Esophagus (tissue), 2 donors: ENCODE measurements around the gene MIP. TPM values are rescaled to one million over a fixed set of nuclear protein-coding genes. Genes with fewer than 3 reads are reported as not detected.
"Not testable (repeated sequence)": the region's sequence is repeated elsewhere in the genome, so short reads cannot be mapped to it uniquely, and the experiment has no call there.

ENCODE experiments used
- H3K27ac ChIP-seq, 2 donors: one replicate each; pipeline ENCODE4 v1.5.1; 2013; ENCODE audit warnings: low read depth in 2 of 2, mild to moderate bottlenecking in 2 of 2, inconsistent platforms in 1 of 2, low read length in 1 of 2, moderate library complexity in 1 of 2
- H3K27me3 ChIP-seq, 2 donors: one replicate each; pipeline ENCODE4 v1.6.1; 2013; ENCODE audit warnings: low read length in 2 of 2, control low read depth in 1 of 2, mild to moderate bottlenecking in 1 of 2; ENCODE audit not compliant: insufficient read depth in 2 of 2, control insufficient read depth in 1 of 2
- H3K36me3 ChIP-seq, 2 donors: one replicate each; pipeline ENCODE4 v1.6.1; 2013; ENCODE audit warnings: low read length in 1 of 2; ENCODE audit not compliant: control insufficient read depth in 2 of 2, insufficient read depth in 2 of 2
- H3K4me1 ChIP-seq, 2 donors: one replicate each; pipeline ENCODE4 v1.6.1; 2013; ENCODE audit warnings: low read length in 1 of 2; ENCODE audit not compliant: control insufficient read depth in 2 of 2, insufficient read depth in 2 of 2
- H3K4me3 ChIP-seq, 2 donors: one replicate each; pipeline ENCODE4 v1.5.1; 2013; ENCODE audit warnings: low read length in 2 of 2, mild to moderate bottlenecking in 2 of 2, low read depth in 1 of 2, moderate library complexity in 1 of 2
- H3K9me3 ChIP-seq, 2 donors: one replicate each; pipeline ENCODE4 v1.6.1; 2013; ENCODE audit warnings: mild to moderate bottlenecking in 2 of 2, low read depth in 1 of 2, low read length in 1 of 2, moderate library complexity in 1 of 2; ENCODE audit not compliant: control insufficient read depth in 2 of 2, insufficient read depth in 1 of 2
- WGBS, 2 donors: extraction: QIAGEN DNeasy Blood & Tissue Kit; methylation state at CpG; one replicate each; pipeline ENCODE4 v1.1.7; 2013; 5-methylcytosine and 5-hydroxymethylcytosine counted together
- polyA plus RNA-seq, 2 donors: library from polyadenylated mRNA; stranded (reverse); fragments of 200-250 nt; gene quantifications; one replicate each; pipeline ENCODE4 v1.2.3, GENCODE V29; 2013
- donor health status: healthy with polysubstance abuse.
- donor health status: Bipolar disorder and iron deficiency.

Gene MIP
- polyA plus RNA-seq, 2 donors: 0.04 TPM; not detected in 1

DNA sequence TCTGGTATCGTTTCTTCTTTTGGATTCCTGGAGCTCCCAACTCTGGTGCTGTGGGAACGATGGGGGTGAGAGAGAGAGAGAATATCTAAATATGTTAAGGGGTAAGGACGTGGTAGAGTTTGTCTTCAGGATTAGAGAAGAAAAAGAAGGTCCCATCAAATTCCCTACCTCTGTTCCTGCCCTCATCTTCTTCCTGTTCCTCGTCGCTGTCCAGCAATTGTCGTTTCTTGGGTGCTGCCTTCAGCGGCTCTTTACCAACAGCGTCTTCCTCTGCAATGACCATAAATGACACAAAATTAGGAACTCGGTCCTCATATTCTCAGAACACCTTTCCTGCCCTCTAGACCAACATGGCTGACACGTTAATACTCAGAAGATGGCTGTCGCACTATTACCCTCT is 36.7 kb downstream of the MIP start:
- Histone ChIP-seq H3K4me1 (no peaks in the 10 kb centered on the region), H3K4me3 (no peak overlapping the region), H3K9me3 (no peaks in the 10 kb centered on the region), H3K36me3 (peaks cover 11 to 20% of the 10 kb centered on the region in 2 donors), H3K27ac (no peak overlapping the region), H3K27me3 (no peaks in the 10 kb centered on the region)
- WGBS, 2 donors: 94 to 95% methylated on average over 11 of the region's 11 CpGs

- Histone ChIP-seq H3K27ac (no peak overlapping the region), H3K27me3 (no peaks in the 10 kb centered on the region), H3K4me1 (no peaks in the 10 kb centered on the region), H3K4me3 (no peak overlapping the region), H3K36me3 (peaks cover 2 to 9% of the 10 kb centered on the region in 2 donors), H3K9me3 (no peaks in the 10 kb centered on the region)
- 89 to 90% methylated on average over 3 of the region's 3 CpGs for WGBS, 2 donors
Measured at GRCh38 chr12:56414401-56414800, 40.1 kb downstream of the MIP start.

- Histone ChIP-seq H3K9me3 (no peaks in the 10 kb centered on the region), H3K4me3 (no peak overlapping the region), H3K27ac (no peak overlapping the region), H3K4me1 (no peaks in the 10 kb centered on the region), H3K27me3 (no peaks in the 10 kb centered on the region), H3K36me3 (peaks cover 2 to 6% of the 10 kb centered on the region in 2 donors)
- WGBS, 2 donors: 75 to 89% methylated on average over 7 of the region's 7 CpGs
Measured at GRCh38 chr12:56413392-56413791, 41.1 kb downstream of the MIP start.

DNA sequence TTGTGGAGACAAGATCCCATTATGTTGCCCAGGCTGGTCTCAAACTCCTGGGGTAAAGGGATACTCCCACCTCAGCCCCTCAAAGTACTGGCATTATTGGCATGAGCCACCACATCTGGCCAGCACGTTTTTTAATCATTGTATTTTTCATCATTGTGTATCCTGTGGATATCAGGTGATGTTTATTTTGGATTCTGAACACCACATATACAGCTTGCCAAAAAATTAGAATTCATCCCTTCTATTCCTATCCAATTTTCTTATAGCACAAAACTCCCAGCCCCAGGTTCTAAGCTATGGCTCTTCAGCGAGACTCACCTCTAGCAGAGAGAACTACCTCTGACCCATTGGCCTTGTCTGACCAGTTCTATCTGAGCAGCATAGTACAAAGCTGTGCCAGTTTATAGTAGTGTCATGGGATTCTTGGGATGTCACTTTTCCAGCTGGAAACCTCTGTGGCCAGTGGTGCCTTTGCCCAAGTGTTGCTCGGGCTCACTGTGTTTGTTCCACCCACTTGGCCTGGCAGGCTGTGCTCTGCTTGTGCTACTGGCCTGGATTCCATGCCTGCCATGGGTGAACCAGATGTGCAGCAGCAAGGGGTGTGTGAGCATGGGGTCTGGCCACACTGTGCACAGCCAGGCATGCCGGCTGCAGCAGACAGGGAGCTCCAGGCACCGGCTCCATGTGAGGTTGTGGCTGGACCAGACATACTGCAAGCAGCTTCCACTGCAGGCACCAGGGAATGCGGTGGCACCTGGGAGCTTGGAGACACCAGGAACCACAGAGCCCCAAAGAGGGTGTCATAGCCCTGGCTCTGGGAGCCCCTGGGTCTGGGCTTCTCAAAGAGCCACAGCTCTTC is 42.4 kb downstream of the MIP start:
- no peak overlapping the region for H3K27ac ChIP-seq
- no peaks in the 10 kb centered on the region for H3K4me1 ChIP-seq
- H3K4me3 ChIP-seq: no peak overlapping the region
- H3K36me3 ChIP-seq: no peaks in the 10 kb centered on the region
- H3K27me3 ChIP-seq: no peaks in the 10 kb centered on the region
- no peaks in the 10 kb centered on the region for H3K9me3 ChIP-seq
- 72 to 74% methylated on average over 6 of the region's 6 CpGs for WGBS, 2 donors

- H3K4me1 ChIP-seq: no peaks in the 10 kb centered on the region
- 92 to 95% methylated on average over 4 of the region's 4 CpGs for WGBS, 2 donors
Measured at GRCh38 chr12:56410768-56411167, 43.7 kb downstream of the MIP start.

GRCh38 chr12:56408799-56409417 is 45.5 kb downstream of the MIP start:
- no peaks in the 10 kb centered on the region for H3K9me3 ChIP-seq
- H3K4me3 ChIP-seq: no peak overlapping the region
- H3K36me3 ChIP-seq: no peaks in the 10 kb centered on the region
- no peak overlapping the region for H3K27ac ChIP-seq
- no peaks in the 10 kb centered on the region for H3K27me3 ChIP-seq
- 85 to 88% methylated on average over 5 of the region's 5 CpGs for WGBS, 2 donors
- H3K4me1 ChIP-seq: no peaks in the 10 kb centered on the region

More at GRCh38 chr12:56410768-56411167, 43.7 kb downstream of the MIP start:
- H3K36me3 ChIP-seq: no peaks in the 10 kb centered on the region
- no peak overlapping the region for H3K4me3 ChIP-seq
- no peaks in the 10 kb centered on the region for H3K27me3 ChIP-seq
- no peaks in the 10 kb centered on the region for H3K9me3 ChIP-seq
- no peak overlapping the region for H3K27ac ChIP-seq

- not testable (repeated sequence) for H3K4me3 ChIP-seq, H3K27ac ChIP-seq, H3K36me3 ChIP-seq, H3K9me3 ChIP-seq, H3K4me1 ChIP-seq, H3K27me3 ChIP-seq
- WGBS, 2 donors: 88% methylated on average over 3 of the region's 3 CpGs
Measured at GRCh38 chr12:56404227-56404626, 50.2 kb downstream of the MIP start.

- not testable (repeated sequence) for H3K27me3 ChIP-seq, H3K27ac ChIP-seq, H3K4me3 ChIP-seq, H3K9me3 ChIP-seq, H3K4me1 ChIP-seq, H3K36me3 ChIP-seq
Measured at GRCh38 chr12:56401612-56402011, 52.8 kb downstream of the MIP start.

DNA sequence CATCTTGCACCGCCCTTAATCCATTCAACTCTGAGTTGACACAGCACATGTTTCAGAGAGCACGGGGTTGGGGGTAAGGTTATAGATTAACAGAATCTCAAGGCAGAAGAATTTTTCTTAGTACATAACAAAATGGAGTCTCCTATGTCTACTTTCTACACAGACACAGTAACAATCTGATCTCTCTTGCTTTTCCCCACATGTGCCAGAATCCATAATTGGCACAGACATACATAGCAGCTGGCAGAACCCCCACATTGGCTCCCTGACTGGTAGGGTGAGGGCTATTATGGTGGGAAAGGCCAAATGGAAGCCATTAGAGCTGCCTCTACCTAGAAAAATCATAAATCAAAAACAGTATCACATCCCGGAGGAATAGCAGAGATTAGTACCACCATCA is 53.3 kb downstream of the MIP start:
- H3K9me3 ChIP-seq, H3K27ac ChIP-seq, H3K36me3 ChIP-seq, H3K27me3 ChIP-seq, H3K4me3 ChIP-seq, H3K4me1 ChIP-seq: not testable (repeated sequence)
- WGBS, 2 donors: 63 to 85% methylated on average over 1 of the region's 3 CpGs
